Nephron (organoid): Measurements from ENCODE around the gene GPX2.

Source experiments
- H3K27ac Mint-ChIP-seq, 3 experiments: 2 replicates each; pipeline ENCODE4 v1.8.0; 2020; ENCODE audit warnings: mixed read lengths in 3 of 3, mild to moderate bottlenecking in 2 of 3, moderate library complexity in 1 of 3
- H3K27me3 Mint-ChIP-seq: 2 replicates; pipeline ENCODE4 v1.8.0; 2021; ENCODE audit warnings: low read depth, mild to moderate bottlenecking, moderate library complexity, mixed read lengths
- H3K36me3 Mint-ChIP-seq: 2 replicates; pipeline ENCODE4 v1.8.0; 2020; ENCODE audit warnings: low read depth, mixed read lengths
- H3K4me1 Mint-ChIP-seq: 2 replicates; pipeline ENCODE4 v1.8.0; 2020; ENCODE audit warnings: mixed read lengths
- H3K4me3 Mint-ChIP-seq, 3 experiments: 2 replicates each; pipeline ENCODE4 v1.8.0; 2020; ENCODE audit warnings: mild to moderate bottlenecking in 3 of 3, mixed read lengths in 3 of 3, moderate library complexity in 2 of 3
- H3K9me3 Mint-ChIP-seq: 2 replicates; pipeline ENCODE4 v1.8.0; 2020; ENCODE audit warnings: mixed read lengths
- TF ChIP-seq, protein P1 (sequence below), 3 experiments: fragments of 200-600 bp; sonication (generic); IDR thresholded peaks; one replicate each; pipeline ENCODE4 v1.5.0; 2021; ENCODE audit warnings: antibody characterized with exemption in 3 of 3; ENCODE audit not compliant: unreplicated experiment in 3 of 3

GPX2 gene

DNA sequence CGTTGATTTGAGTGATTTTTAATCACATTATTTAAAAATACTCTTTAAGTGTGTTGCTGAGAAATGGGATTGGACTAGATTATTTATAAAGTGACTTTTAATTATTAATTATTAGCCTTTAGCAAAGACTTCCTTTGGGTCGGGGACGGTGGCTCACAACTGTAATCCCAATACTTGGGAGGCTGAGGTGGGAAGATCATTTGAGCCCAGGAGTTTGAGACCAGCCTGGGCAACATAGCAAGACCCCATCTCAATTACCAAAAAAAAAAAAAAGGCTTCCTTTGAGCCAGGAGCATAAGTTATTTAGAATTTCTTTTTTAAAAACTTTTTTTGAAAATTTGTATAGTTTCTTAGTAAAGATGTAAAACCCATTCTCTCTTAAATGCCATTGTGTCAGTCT lies 19.5 kb downstream of the GPX2 start:
- H3K27ac Mint-ChIP-seq, result no peak overlapping the region
- H3K4me1 Mint-ChIP-seq, result no peaks in the 10 kb centered on the region
- TF ChIP-seq, protein P1, sequence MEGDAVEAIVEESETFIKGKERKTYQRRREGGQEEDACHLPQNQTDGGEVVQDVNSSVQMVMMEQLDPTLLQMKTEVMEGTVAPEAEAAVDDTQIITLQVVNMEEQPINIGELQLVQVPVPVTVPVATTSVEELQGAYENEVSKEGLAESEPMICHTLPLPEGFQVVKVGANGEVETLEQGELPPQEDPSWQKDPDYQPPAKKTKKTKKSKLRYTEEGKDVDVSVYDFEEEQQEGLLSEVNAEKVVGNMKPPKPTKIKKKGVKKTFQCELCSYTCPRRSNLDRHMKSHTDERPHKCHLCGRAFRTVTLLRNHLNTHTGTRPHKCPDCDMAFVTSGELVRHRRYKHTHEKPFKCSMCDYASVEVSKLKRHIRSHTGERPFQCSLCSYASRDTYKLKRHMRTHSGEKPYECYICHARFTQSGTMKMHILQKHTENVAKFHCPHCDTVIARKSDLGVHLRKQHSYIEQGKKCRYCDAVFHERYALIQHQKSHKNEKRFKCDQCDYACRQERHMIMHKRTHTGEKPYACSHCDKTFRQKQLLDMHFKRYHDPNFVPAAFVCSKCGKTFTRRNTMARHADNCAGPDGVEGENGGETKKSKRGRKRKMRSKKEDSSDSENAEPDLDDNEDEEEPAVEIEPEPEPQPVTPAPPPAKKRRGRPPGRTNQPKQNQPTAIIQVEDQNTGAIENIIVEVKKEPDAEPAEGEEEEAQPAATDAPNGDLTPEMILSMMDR (IDR thresholded peaks at IDR 0.05; ENCODE audit: unreplicated experiment in 3 of 3), result no peak
- H3K36me3 Mint-ChIP-seq, result peaks cover 17% of the 10 kb centered on the region
- no peak overlapping the region for H3K4me3 Mint-ChIP-seq
- H3K9me3 Mint-ChIP-seq, result no peaks in the 10 kb centered on the region
- H3K27me3 Mint-ChIP-seq, result no peaks in the 10 kb centered on the region

DNA sequence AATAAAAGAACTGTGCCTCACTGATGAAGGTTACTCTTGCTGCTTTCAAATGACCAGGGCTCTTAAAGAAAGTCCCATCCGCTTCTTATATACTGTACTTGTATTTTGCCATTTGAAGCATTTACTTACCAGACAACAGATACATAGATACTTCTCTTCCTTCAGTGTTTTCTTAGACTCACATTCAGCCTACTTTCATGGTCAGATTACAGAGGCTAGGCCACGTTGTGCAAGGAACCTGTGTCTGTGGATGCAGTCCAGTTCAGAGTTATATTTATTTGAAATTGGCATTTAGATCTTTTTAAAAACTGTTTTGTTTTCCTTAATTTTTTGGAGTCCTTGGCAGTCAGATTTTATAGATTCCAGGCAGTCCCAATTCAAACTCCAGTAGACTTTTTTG lies 22.1 kb downstream of the GPX2 start:
- H3K4me1 Mint-ChIP-seq, result peaks cover 13% of the 10 kb centered on the region
- TF ChIP-seq, protein P1 (IDR thresholded peaks at IDR 0.05; ENCODE audit: unreplicated experiment in 3 of 3), result no peak
- H3K9me3 Mint-ChIP-seq, result no peaks in the 10 kb centered on the region
- H3K27ac Mint-ChIP-seq, result peak overlapping the region; percentile 3 to 11 (median 6)
- peaks cover 7% of the 10 kb centered on the region for H3K36me3 Mint-ChIP-seq
- peak overlapping the region in 1 of 3 experiments; percentile 1 for H3K4me3 Mint-ChIP-seq
- no peaks in the 10 kb centered on the region for H3K27me3 Mint-ChIP-seq

DNA sequence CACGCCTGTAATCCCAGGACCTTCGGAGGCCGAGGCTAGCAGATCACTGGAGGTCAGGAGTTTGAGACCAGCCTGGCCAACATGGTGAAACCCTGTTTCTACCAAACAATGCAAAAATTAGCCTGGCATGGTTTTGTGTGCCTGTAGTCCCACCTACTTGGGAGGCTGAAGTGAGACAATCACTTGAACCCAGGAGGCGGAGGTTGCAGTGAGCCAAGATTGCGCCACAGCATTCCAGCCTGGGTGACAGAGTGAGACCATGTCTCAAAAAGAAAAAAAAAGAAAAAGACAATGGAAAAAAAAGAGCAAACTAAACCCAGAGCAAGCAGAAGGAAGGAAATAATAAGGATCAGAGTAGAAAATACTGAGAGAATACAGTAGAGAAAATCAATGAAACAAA lies 22.9 kb downstream of the GPX2 start:
- Mint-ChIP-seq H3K9me3 (no peaks in the 10 kb centered on the region), H3K4me3 (no peak overlapping the region), H3K4me1 (peaks cover 21% of the 10 kb centered on the region), H3K27ac (no peak overlapping the region), H3K36me3 (peaks cover 6% of the 10 kb centered on the region), H3K27me3 (no peaks in the 10 kb centered on the region)
- TF ChIP-seq, protein P1 (IDR thresholded peaks at IDR 0.05; ENCODE audit: unreplicated experiment in 3 of 3), result no peak

DNA sequence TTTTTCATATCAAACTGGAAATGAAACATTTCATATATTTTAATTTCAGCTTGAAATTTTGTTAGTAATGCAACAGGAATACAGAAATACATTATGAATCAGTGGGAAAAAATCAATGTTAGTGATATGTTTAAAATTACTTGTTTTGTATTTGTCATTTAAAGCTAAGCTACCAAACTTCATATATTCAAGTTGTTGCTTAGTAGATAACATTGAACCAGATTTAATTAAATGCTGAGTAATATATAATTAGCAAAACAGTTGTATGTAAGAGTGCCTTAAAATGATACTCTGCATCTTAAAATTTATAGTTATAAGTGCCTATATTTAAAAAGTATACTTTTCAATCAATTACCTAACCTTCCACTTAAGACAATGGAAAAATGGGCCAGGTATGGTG lies 23.3 kb downstream of the GPX2 start:
- Mint-ChIP-seq H3K27me3 (no peaks in the 10 kb centered on the region), H3K9me3 (no peaks in the 10 kb centered on the region), H3K4me1 (peaks cover 23% of the 10 kb centered on the region), H3K4me3 (no peak overlapping the region), H3K36me3 (peaks cover 4% of the 10 kb centered on the region), H3K27ac (no peak overlapping the region)
- TF ChIP-seq, protein P1 (IDR thresholded peaks at IDR 0.05; ENCODE audit: unreplicated experiment in 3 of 3), result no peak

DNA sequence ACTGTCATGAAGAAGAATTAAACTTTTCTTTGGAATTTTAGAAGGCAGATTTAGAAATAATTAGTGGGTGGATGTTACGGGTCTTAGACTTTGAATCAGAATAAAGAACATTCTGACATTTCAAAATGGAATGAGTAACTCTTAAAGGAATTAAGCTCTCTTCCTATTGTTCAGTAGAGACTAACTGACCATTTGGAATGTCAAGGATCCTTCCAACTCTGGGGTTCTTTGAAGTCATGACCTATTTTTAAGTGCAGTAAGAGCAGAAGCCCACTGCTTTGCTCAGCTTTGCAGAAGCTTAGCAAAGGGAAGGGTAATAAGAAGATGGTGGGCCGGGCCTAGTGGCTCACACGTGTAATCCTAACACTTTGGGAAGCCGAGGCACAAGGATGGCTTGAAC lies 24.3 kb downstream of the GPX2 start:
- Mint-ChIP-seq H3K4me3 (no peak overlapping the region), H3K4me1 (peaks cover 28% of the 10 kb centered on the region), H3K36me3 (no peaks in the 10 kb centered on the region), H3K27me3 (no peaks in the 10 kb centered on the region), H3K9me3 (no peaks in the 10 kb centered on the region), H3K27ac (no peak overlapping the region)
- TF ChIP-seq, protein P1 (IDR thresholded peaks at IDR 0.05; ENCODE audit: unreplicated experiment in 3 of 3), result no peak

DNA sequence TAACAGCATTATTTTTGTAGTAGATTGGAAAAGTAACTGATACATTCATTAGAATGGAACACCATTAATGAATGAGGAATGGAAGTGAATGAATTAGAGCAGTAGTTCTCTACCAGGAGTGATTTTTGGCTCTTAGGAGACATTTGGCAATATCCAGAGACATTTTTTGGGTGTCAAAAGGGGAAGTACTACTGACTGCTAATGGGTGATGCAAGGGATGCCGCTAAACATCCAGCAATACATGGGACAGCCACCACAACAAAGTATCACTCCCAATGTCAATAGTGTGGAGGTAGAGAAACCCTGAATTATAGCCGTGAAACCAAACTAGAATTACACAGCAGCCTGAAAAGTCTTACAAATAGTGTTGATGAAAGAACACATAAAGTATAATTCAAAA lies 26.7 kb downstream of the GPX2 start:
- Mint-ChIP-seq H3K36me3 (no peaks in the 10 kb centered on the region), H3K4me3 (peak overlapping the region; percentile 85 to 90 (median 89)), H3K4me1 (peaks cover 28% of the 10 kb centered on the region), H3K27me3 (no peaks in the 10 kb centered on the region), H3K27ac (peak overlapping the region in 1 of 3 experiments; percentile 80), H3K9me3 (no peaks in the 10 kb centered on the region)
- TF ChIP-seq, protein P1 (IDR thresholded peaks at IDR 0.05; ENCODE audit: unreplicated experiment in 3 of 3), result no peak
